Mesenchymal stem cell (in vitro differentiated cells and primary cell): ENCODE data around the gene MRPL19.

Source experiments
- DNase-seq: peaks from one replicate; pipeline ENCODE4 v3.0.0-alpha.2; 2013
- H2AFZ ChIP-seq: one replicate; pipeline ENCODE4 v1.6.1; 2013; ENCODE audit warnings: low read depth, mild to moderate bottlenecking, control low read depth, inconsistent platforms, low read length, moderate library complexity
- H2AK5ac ChIP-seq: 2 replicates; pipeline ENCODE4 v1.6.1; 2013; ENCODE audit warnings: low read length, moderate library complexity, mild to moderate bottlenecking, inconsistent platforms; ENCODE audit not compliant: severe bottlenecking
- H2BK120ac ChIP-seq: one replicate; pipeline ENCODE4 v1.6.1; 2013; ENCODE audit warnings: low read depth, mild to moderate bottlenecking, inconsistent platforms, low read length, moderate library complexity
- H2BK12ac ChIP-seq, 2 experiments: one replicate each; pipeline ENCODE4 v1.6.1; 2013; ENCODE audit warnings: inconsistent platforms in 2 of 2, low read length in 2 of 2, mild to moderate bottlenecking in 2 of 2, moderate library complexity in 2 of 2, control low read depth in 1 of 2
- H2BK15ac ChIP-seq: one replicate; pipeline ENCODE4 v1.6.1; 2013; ENCODE audit warnings: mild to moderate bottlenecking, low read depth, inconsistent platforms; ENCODE audit not compliant: poor library complexity, severe bottlenecking
- H2BK5ac ChIP-seq: 2 replicates; pipeline ENCODE4 v1.6.1; 2013; ENCODE audit warnings: low read depth, mild to moderate bottlenecking, low read length, control low read depth, inconsistent platforms; ENCODE audit not compliant: poor library complexity, severe bottlenecking
- H3K14ac ChIP-seq, 2 experiments: one replicate each; pipeline ENCODE4 v1.6.1; 2013; ENCODE audit warnings: inconsistent platforms in 2 of 2, low read length in 2 of 2, control low read depth in 1 of 2, mild to moderate bottlenecking in 1 of 2, moderate library complexity in 1 of 2
- H3K18ac ChIP-seq, 2 experiments: one replicate each; pipeline ENCODE4 v1.6.1; 2013; ENCODE audit warnings: inconsistent platforms in 2 of 2, low read length in 2 of 2, control low read depth in 1 of 2, low read depth in 1 of 2, mild to moderate bottlenecking in 1 of 2
- H3K23ac ChIP-seq, 2 experiments: one replicate each; pipeline ENCODE4 v1.6.1; 2013; ENCODE audit warnings: inconsistent platforms in 2 of 2, low read length in 2 of 2, mild to moderate bottlenecking in 2 of 2, moderate library complexity in 2 of 2, control low read depth in 1 of 2
- H3K27ac ChIP-seq: 2 replicates; pipeline ENCODE4 v1.5.1; 2013; ENCODE audit warnings: mild to moderate bottlenecking, moderate library complexity, low read length, control low read depth, inconsistent platforms; ENCODE audit not compliant: poor library complexity, severe bottlenecking
- H3K27me3 ChIP-seq, 2 experiments: 2 replicates each; pipeline versions ENCODE4 v1.6.1 to v1.7.0; 2013; ENCODE audit warnings: low read length in 2 of 2, mild to moderate bottlenecking in 2 of 2, moderate library complexity in 2 of 2, control low read depth in 1 of 2, inconsistent platforms in 1 of 2; ENCODE audit not compliant: control insufficient read depth in 1 of 2, insufficient read depth in 1 of 2
- H3K36me3 ChIP-seq, 2 experiments: 2 replicates each; pipeline versions ENCODE4 v1.6.1 to v1.7.0; 2013; ENCODE audit warnings: low read length in 2 of 2, control low read depth in 1 of 2, inconsistent platforms in 1 of 2, low read depth in 1 of 2, mild to moderate bottlenecking in 1 of 2; ENCODE audit not compliant: insufficient read depth in 2 of 2, control insufficient read depth in 1 of 2
- H3K4ac ChIP-seq, 2 experiments: one replicate each; pipeline ENCODE4 v1.6.1; 2013; ENCODE audit warnings: inconsistent platforms in 2 of 2, low read length in 2 of 2, mild to moderate bottlenecking in 2 of 2, moderate library complexity in 2 of 2, control low read depth in 1 of 2, low read depth in 1 of 2
- H3K4me1 ChIP-seq: 2 replicates; pipeline ENCODE4 v1.6.1; 2013; ENCODE audit warnings: low read depth, low read length, control low read depth; ENCODE audit not compliant: control insufficient read depth, insufficient read depth
- H3K4me2 ChIP-seq: 2 replicates; pipeline ENCODE4 v1.6.1; 2013; ENCODE audit warnings: low read length, mild to moderate bottlenecking, inconsistent platforms; ENCODE audit not compliant: poor library complexity, severe bottlenecking
- H3K4me3 ChIP-seq, 2 experiments: 2 replicates each; pipeline versions ENCODE4 v1.5.1 to v1.7.0; 2013; ENCODE audit warnings: low read length in 2 of 2, mild to moderate bottlenecking in 2 of 2, control low read depth in 1 of 2, low read depth in 1 of 2; ENCODE audit not compliant: insufficient read depth in 1 of 2
- H3K79me1 ChIP-seq: replicated peaks from 2 replicates; pipeline ENCODE4 v1.6.1; 2013; ENCODE audit warnings: mild to moderate bottlenecking, control low read depth, low read length, inconsistent platforms; ENCODE audit not compliant: poor library complexity, severe bottlenecking
- H3K9ac ChIP-seq: 2 replicates; pipeline ENCODE4 v1.7.0; 2013; ENCODE audit warnings: mild to moderate bottlenecking, low read length, moderate library complexity
- H3K9me3 ChIP-seq: 2 replicates; pipeline ENCODE4 v1.7.0; 2013; ENCODE audit warnings: mild to moderate bottlenecking, low read length; ENCODE audit not compliant: control insufficient read depth
- H4K8ac ChIP-seq: one replicate; pipeline ENCODE4 v1.6.1; 2013; ENCODE audit warnings: inconsistent platforms, mild to moderate bottlenecking, low read length, moderate library complexity
- H4K91ac ChIP-seq: one replicate; pipeline ENCODE4 v1.6.1; 2013; ENCODE audit warnings: mild to moderate bottlenecking, low read length, inconsistent platforms
- WGBS: methylation state at CpG from one replicate; pipeline ENCODE4 v1.1.7; 2013; ENCODE audit warnings: mixed read lengths; 5-methylcytosine and 5-hydroxymethylcytosine counted together

The MRPL19 gene

DNA sequence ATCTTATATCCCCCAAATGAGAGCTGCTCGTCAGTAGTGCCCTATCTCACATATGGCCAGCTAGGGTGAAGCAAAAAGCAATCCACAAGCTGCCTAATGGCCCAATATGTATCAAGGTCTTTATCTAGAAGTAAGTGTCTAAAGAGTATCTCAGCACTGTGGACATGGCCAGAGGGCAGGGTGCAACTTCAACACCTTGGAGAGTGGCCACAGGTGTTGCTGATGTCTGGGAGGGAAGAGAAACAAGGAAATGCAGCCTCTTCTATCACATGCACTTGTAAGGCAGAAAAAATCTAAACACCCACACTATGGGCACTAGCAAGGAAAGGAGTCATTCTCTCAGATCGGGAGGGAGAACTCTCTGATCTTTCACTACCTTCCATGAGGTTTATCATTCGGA is 23.7 kb upstream of the MRPL19 start:
- Histone ChIP-seq H3K27ac (no peak overlapping the region), H3K9ac (no peak overlapping the region), H3K4me3 (no peak overlapping the region), H3K9me3 (no peaks in the 10 kb centered on the region), H2BK120ac (no peak overlapping the region), H2BK12ac (no peak overlapping the region), H2AK5ac (no peak overlapping the region), H2BK15ac (no peak overlapping the region), H3K4me2 (no peak overlapping the region), H3K14ac (no peak overlapping the region), H2AFZ (no peak overlapping the region), H3K23ac (no peak overlapping the region), H4K91ac (no peak overlapping the region), H2BK5ac (no peak overlapping the region), H3K4me1 (no peaks in the 10 kb centered on the region), H3K79me1 (no peaks in the 10 kb centered on the region), H3K4ac (no peak overlapping the region), H3K36me3 (no peaks in the 10 kb centered on the region), H4K8ac (no peak overlapping the region), H3K18ac (no peak overlapping the region), H3K27me3 (no peaks in the 10 kb centered on the region)
- 95% methylated on average over 2 of the region's 3 CpGs for WGBS
- DNase-seq: no peak

DNA sequence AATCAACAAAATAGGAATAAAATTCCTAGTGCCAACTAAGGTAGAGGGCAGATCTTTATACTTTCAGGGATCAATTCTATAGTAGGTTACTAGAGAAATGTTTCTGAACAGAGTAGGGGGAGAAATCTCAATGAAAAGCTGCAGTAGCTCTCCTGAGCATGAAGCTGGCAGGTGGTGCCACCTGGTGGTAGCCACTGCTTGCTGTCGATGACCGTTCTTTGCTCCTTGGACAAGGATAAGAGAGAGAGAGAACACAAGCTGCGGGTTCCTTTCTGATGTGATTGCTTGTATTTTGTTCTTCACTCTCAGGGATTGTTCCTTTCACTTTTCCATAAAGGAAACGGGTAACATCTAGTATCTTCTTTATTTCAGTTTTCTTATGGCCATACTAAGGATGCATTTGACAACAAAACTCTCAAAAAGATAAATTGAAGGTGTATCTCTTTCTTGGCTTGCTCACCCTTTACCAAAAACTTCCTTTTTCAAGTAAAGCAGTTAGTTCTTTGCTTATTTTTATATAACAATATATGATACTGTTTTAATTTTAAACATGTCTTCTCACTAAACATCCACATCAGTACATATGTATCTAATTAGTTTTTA is 18.6 kb upstream of the MRPL19 start:
- Histone ChIP-seq H3K4ac (no peak overlapping the region), H3K14ac (no peak overlapping the region), H2BK12ac (no peak overlapping the region), H3K27me3 (no peaks in the 10 kb centered on the region), H3K4me3 (no peak overlapping the region), H2BK120ac (no peak overlapping the region), H3K27ac (no peak overlapping the region), H3K23ac (no peak overlapping the region), H3K18ac (no peak overlapping the region), H4K8ac (no peak overlapping the region), H2AK5ac (no peak overlapping the region), H4K91ac (no peak overlapping the region), H3K4me2 (no peak overlapping the region), H2AFZ (no peak overlapping the region), H3K9me3 (no peaks in the 10 kb centered on the region), H3K4me1 (peaks cover 6% of the 10 kb centered on the region), H3K36me3 (no peaks in the 10 kb centered on the region), H2BK15ac (no peak overlapping the region), H3K9ac (no peak overlapping the region), H3K79me1 (no peaks in the 10 kb centered on the region), H2BK5ac (no peak overlapping the region)
- DNase-seq: peak; percentile 74
- WGBS: 0% methylated on average over 2 of the region's 4 CpGs

DNA sequence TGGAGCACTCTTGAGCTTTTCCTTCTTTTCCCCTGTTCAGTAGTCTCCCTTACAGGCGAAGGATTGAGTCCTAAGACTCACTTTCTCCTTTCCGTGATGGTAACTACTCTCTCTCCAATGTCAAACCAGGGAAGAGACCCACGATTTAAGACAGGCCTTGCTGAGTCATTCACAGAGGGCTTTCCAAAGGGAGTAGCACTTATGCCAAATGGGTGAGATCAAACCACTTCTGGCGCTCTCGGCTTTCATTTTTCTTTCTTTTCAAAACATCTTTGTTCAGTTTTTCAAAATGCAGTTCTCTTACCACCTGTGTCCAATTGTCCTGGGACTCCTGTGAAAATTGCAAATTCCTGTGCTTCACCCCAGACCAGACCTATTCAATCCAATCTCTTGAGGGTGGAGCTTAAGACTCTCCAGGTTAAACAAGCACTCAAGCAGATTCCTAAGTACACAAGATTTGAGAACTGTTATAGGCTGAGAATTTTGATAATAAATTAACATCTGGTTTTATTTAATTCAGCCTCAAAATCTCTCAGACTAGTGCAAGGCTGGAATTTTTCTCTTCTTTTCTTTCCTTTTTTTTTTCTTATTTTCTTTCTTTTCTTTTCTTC is 14.4 kb upstream of the MRPL19 start:
- Histone ChIP-seq H3K79me1 (no peaks in the 10 kb centered on the region), H2BK120ac (no peak overlapping the region), H4K91ac (no peak overlapping the region), H4K8ac (no peak overlapping the region), H2BK5ac (no peak overlapping the region), H3K9ac (peak overlapping the region; percentile 61), H2BK15ac (no peak overlapping the region), H2AK5ac (no peak overlapping the region), H2BK12ac (no peak overlapping the region), H3K4me1 (peaks cover 6% of the 10 kb centered on the region), H3K18ac (no peak overlapping the region), H3K23ac (no peak overlapping the region), H3K14ac (no peak overlapping the region), H2AFZ (no peak overlapping the region), H3K4me3 (peak overlapping the region in 1 of 2 experiments; percentile 62), H3K4ac (no peak overlapping the region), H3K27ac (no peak overlapping the region), H3K27me3 (no peaks in the 10 kb centered on the region), H3K4me2 (no peak overlapping the region), H3K9me3 (no peaks in the 10 kb centered on the region), H3K36me3 (no peaks in the 10 kb centered on the region)
- DNase-seq: peak; percentile 21
- WGBS: 71% methylated on average over 5 of the region's 5 CpGs

DNA sequence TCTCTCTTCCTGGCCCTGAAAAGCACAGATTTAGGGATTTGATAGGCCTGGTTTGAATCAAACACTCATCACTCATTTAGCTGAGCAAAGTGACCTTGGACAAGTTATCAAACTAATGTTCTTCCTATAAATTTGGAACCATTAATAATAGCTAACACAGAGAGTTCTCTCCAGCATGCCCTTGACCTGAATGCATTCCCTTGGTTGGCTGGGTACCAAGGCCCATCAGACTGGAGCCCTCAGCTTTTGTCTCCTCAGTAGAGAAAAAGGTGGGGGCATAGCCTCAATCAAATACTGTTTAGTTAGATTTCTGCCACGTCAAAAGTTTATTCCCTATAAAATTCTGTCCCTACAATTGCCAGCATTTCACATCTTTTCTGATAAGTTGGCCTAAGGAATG is 13.8 kb upstream of the MRPL19 start:
- no peak overlapping the region for H2BK120ac ChIP-seq
- WGBS: no CpG with 5 or more reads among the region's 1 CpG
- no peak overlapping the region for H2BK15ac ChIP-seq
- H4K8ac ChIP-seq: no peak overlapping the region
- H2AFZ ChIP-seq: no peak overlapping the region
- peaks cover 6% of the 10 kb centered on the region for H3K4me1 ChIP-seq
- H3K36me3 ChIP-seq: no peaks in the 10 kb centered on the region
- H2BK12ac ChIP-seq: no peak overlapping the region
- H3K27me3 ChIP-seq: peaks cover under 1 to 6% of the 10 kb centered on the region in 2 experiments
- no peak overlapping the region for H2BK5ac ChIP-seq
- H3K9me3 ChIP-seq: no peaks in the 10 kb centered on the region
- H3K4me3 ChIP-seq: no peak overlapping the region
- no peak overlapping the region for H3K23ac ChIP-seq
- no peak overlapping the region for H3K4ac ChIP-seq
- H3K9ac ChIP-seq: no peak overlapping the region
- H4K91ac ChIP-seq: no peak overlapping the region
- no peak overlapping the region for H2AK5ac ChIP-seq
- no peak for DNase-seq
- no peak overlapping the region for H3K27ac ChIP-seq
- H3K14ac ChIP-seq: no peak overlapping the region
- no peak overlapping the region for H3K4me2 ChIP-seq
- H3K18ac ChIP-seq: no peak overlapping the region
- no peaks in the 10 kb centered on the region for H3K79me1 ChIP-seq
